Measurements from ENCODE around the gene GPC6.

Gene GPC6

GRCh38 chr13:93254775-93255174 lies 28.2 kb downstream of the GPC6 start:
- no peak for DNase-seq (ENCODE audit: low read depth)
- TF ChIP-seq CTCF (IDR thresholded peaks at IDR 0.05; ENCODE audit: low read depth, low read length, missing control alignments): no peak
- H3K4me3 ChIP-seq (ENCODE audit: low read depth, low read length): no peak overlapping the region

GRCh38 chr13:93256998-93257397 lies 30.4 kb downstream of the GPC6 start:
- no peak overlapping the region for H3K4me3 ChIP-seq (ENCODE audit: low read depth, low read length)
- TF ChIP-seq CTCF (IDR thresholded peaks at IDR 0.05; ENCODE audit: low read depth, low read length, missing control alignments): no peak
- DNase-seq (ENCODE audit: low read depth): no peak

- no peak overlapping the region for H3K4me3 ChIP-seq (ENCODE audit: low read depth, low read length)
- DNase-seq (ENCODE audit: low read depth): no peak
- no peak for TF ChIP-seq CTCF (IDR thresholded peaks at IDR 0.05; ENCODE audit: low read depth, low read length, missing control alignments)
Measured at GRCh38 chr13:93259527-93260080, 33.0 kb downstream of the GPC6 start.

GRCh38 chr13:93260591-93260990 lies 34.0 kb downstream of the GPC6 start:
- no peak overlapping the region for H3K4me3 ChIP-seq (ENCODE audit: low read depth, low read length)
- no peak for TF ChIP-seq CTCF (IDR thresholded peaks at IDR 0.05; ENCODE audit: low read depth, low read length, missing control alignments)
- no peak for DNase-seq (ENCODE audit: low read depth)

- TF ChIP-seq CTCF (IDR thresholded peaks at IDR 0.05; ENCODE audit: low read depth, low read length, missing control alignments): no peak
- H3K4me3 ChIP-seq (ENCODE audit: low read depth, low read length): no peak overlapping the region
- no peak for DNase-seq (ENCODE audit: low read depth)
Measured at GRCh38 chr13:93262729-93263345, 36.2 kb downstream of the GPC6 start.

- H3K4me3 ChIP-seq (ENCODE audit: low read depth, low read length): no peak overlapping the region
- no peak for TF ChIP-seq CTCF (IDR thresholded peaks at IDR 0.05; ENCODE audit: low read depth, low read length, missing control alignments)
- DNase-seq (ENCODE audit: low read depth): no peak
Measured at GRCh38 chr13:93264876-93265275, 38.3 kb downstream of the GPC6 start.

GRCh38 chr13:93265800-93266199 lies 39.2 kb downstream of the GPC6 start:
- DNase-seq (ENCODE audit: low read depth): no peak
- no peak overlapping the region for H3K4me3 ChIP-seq (ENCODE audit: low read depth, low read length)
- TF ChIP-seq CTCF (IDR thresholded peaks at IDR 0.05; ENCODE audit: low read depth, low read length, missing control alignments): no peak

All from GM12864 (cell line).